WERI-Rb-1 (cell line): ENCODE results near the gene MAN1A2.
"Not testable (repeated sequence)": the region's sequence is repeated elsewhere in the genome, so short reads cannot be mapped to it uniquely, and the experiment has no call there.

ENCODE experiments used
- DNase-seq: peaks from one replicate; pipeline ENCODE4 v3.0.0-alpha.2; 2020
- H3K27ac ChIP-seq: fragments of 250-450 bp; sonication (Bioruptor Pico); 2 replicates; pipeline ENCODE4 v1.5.1; 2020; ENCODE audit warnings: mild to moderate bottlenecking, moderate library complexity
- H3K27me3 ChIP-seq: fragments of 250-450 bp; sonication (Bioruptor Pico); 2 replicates; pipeline ENCODE4 v1.5.1; 2021; ENCODE audit warnings: mild to moderate bottlenecking, low read depth, moderate library complexity; ENCODE audit not compliant: insufficient read depth, severe bottlenecking
- H3K36me3 ChIP-seq: fragments of 250-450 bp; sonication (Bioruptor Pico); 2 replicates; pipeline ENCODE4 v1.5.1; 2020; ENCODE audit warnings: mild to moderate bottlenecking, moderate library complexity
- H3K4me3 ChIP-seq: 2 replicates; pipeline ENCODE4 v1.5.1; 2011; ENCODE audit warnings: low read depth, mild to moderate bottlenecking, control low read depth, low read length
- H3K9me3 ChIP-seq: fragments of 250-450 bp; sonication (Bioruptor Pico); 2 replicates; pipeline ENCODE4 v1.5.1; 2021; ENCODE audit warnings: mild to moderate bottlenecking, moderate library complexity; ENCODE audit not compliant: severe bottlenecking
- CTCF ChIP-seq: IDR thresholded peaks from 2 replicates; pipeline ENCODE4 v1.5.1; 2011; ENCODE audit warnings: low read depth, mild to moderate bottlenecking, control low read depth, inconsistent platforms, low read length

Gene MAN1A2

GRCh38 chr1:117473063-117473462 is 105.8 kb downstream of the MAN1A2 start:
- H3K9me3 ChIP-seq: no peaks in the 10 kb centered on the region
- H3K27ac ChIP-seq: no peak overlapping the region
- no peak for DNase-seq
- no peaks in the 10 kb centered on the region for H3K36me3 ChIP-seq
- no peak for TF ChIP-seq CTCF
- H3K4me3 ChIP-seq: no peak overlapping the region
- no peaks in the 10 kb centered on the region for H3K27me3 ChIP-seq

DNA sequence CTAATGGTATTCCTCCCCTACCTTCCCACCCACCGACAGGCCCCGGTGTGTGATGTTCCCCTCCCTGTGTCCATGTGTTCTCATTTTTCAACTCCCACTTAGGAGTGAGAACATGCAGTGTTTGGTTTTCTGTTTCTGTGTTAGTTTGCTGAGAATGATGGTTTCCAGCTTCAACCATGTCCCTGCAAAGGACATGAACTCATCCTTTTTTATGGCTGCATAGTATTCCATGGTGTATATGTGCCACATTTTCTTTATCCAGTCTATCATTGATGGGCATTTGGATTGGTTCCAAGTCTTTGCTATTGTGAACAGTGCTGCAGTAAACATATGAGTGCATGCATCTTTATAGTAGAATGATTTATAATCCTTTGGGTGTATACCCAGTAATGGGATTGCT is 108.2 kb downstream of the MAN1A2 start:
- not testable (repeated sequence) for H3K36me3 ChIP-seq, H3K4me3 ChIP-seq, DNase-seq, H3K9me3 ChIP-seq, H3K27ac ChIP-seq, H3K27me3 ChIP-seq

GRCh38 chr1:117479086-117479485 is 111.8 kb downstream of the MAN1A2 start:
- Histone ChIP-seq H3K27ac (no peak overlapping the region), H3K27me3 (no peaks in the 10 kb centered on the region), H3K9me3 (no peaks in the 10 kb centered on the region), H3K36me3 (no peaks in the 10 kb centered on the region), H3K4me3 (no peak overlapping the region)
- TF ChIP-seq CTCF: no peak
- no peak for DNase-seq

- no peak overlapping the region for H3K27ac ChIP-seq
- DNase-seq: no peak
- no peaks in the 10 kb centered on the region for H3K27me3 ChIP-seq
- TF ChIP-seq CTCF: no peak
- no peaks in the 10 kb centered on the region for H3K36me3 ChIP-seq
- H3K4me3 ChIP-seq: no peak overlapping the region
- H3K9me3 ChIP-seq: no peaks in the 10 kb centered on the region
Observed at GRCh38 chr1:117481410-117481809, 114.2 kb downstream of the MAN1A2 start.

GRCh38 chr1:117493906-117494305 is 126.7 kb downstream of the MAN1A2 start:
- no peak overlapping the region for H3K4me3 ChIP-seq

GRCh38 chr1:117495068-117495467 is 127.8 kb downstream of the MAN1A2 start:
- no peak overlapping the region for H3K4me3 ChIP-seq
- H3K36me3 ChIP-seq: no peaks in the 10 kb centered on the region
- H3K27me3 ChIP-seq: no peaks in the 10 kb centered on the region
- H3K9me3 ChIP-seq: no peaks in the 10 kb centered on the region
- no peak for TF ChIP-seq CTCF
- DNase-seq: no peak
- H3K27ac ChIP-seq: no peak overlapping the region

More at GRCh38 chr1:117493906-117494305, 126.7 kb downstream of the MAN1A2 start:
- no peaks in the 10 kb centered on the region for H3K9me3 ChIP-seq
- H3K27me3 ChIP-seq: no peaks in the 10 kb centered on the region
- no peak overlapping the region for H3K27ac ChIP-seq
- DNase-seq: no peak
- H3K36me3 ChIP-seq: no peaks in the 10 kb centered on the region
- no peak for TF ChIP-seq CTCF
